Loucy (cell line): ENCODE data around the gene IFI44L.

Source experiments
- EZH2phosphoT487 ChIP-seq: fragments of 200-600 bp; IDR thresholded peaks from 2 replicates; pipeline ENCODE4 v1.6.1; 2018; ENCODE audit warnings: antibody characterized with exemption, mild to moderate bottlenecking, moderate library complexity, borderline replicate concordance
- TF ChIP-seq, protein P1 (sequence below): fragments of 200-600 bp; sonication (generic); conservative IDR thresholded peaks from 2 replicates; pipeline ENCODE4 v1.5.1; 2014; ENCODE audit warnings: mild to moderate bottlenecking, antibody characterized with exemption, low read length

DNA sequence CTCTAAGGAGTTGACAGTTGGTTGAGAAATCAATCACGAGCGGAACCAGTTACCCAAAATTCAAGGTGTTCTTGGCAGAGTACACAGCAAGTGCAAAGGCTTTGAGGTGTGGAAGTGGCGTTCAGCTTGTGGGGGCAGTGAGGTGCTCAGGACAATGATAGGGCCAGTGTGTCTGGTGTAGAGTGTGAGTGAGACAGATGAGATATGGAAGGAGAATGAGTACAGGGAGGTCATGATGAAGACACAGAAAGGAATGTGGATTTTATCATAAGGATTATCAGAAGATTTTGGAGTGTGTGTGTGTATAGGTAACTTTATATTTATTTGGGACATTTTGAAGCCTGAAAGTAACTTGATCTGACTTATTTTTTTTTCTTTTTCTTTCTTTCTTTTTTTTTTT lies 70.3 kb downstream of the IFI44L start:
- TF ChIP-seq, protein P1, sequence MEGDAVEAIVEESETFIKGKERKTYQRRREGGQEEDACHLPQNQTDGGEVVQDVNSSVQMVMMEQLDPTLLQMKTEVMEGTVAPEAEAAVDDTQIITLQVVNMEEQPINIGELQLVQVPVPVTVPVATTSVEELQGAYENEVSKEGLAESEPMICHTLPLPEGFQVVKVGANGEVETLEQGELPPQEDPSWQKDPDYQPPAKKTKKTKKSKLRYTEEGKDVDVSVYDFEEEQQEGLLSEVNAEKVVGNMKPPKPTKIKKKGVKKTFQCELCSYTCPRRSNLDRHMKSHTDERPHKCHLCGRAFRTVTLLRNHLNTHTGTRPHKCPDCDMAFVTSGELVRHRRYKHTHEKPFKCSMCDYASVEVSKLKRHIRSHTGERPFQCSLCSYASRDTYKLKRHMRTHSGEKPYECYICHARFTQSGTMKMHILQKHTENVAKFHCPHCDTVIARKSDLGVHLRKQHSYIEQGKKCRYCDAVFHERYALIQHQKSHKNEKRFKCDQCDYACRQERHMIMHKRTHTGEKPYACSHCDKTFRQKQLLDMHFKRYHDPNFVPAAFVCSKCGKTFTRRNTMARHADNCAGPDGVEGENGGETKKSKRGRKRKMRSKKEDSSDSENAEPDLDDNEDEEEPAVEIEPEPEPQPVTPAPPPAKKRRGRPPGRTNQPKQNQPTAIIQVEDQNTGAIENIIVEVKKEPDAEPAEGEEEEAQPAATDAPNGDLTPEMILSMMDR, result no peak
- no peak for TF ChIP-seq EZH2phosphoT487
